ENCODE results near the gene HOXC4.
"Not testable (repeated sequence)": the region's sequence is repeated elsewhere in the genome, so short reads cannot be mapped to it uniquely, and the experiment has no call there.

Gene HOXC4

DNA sequence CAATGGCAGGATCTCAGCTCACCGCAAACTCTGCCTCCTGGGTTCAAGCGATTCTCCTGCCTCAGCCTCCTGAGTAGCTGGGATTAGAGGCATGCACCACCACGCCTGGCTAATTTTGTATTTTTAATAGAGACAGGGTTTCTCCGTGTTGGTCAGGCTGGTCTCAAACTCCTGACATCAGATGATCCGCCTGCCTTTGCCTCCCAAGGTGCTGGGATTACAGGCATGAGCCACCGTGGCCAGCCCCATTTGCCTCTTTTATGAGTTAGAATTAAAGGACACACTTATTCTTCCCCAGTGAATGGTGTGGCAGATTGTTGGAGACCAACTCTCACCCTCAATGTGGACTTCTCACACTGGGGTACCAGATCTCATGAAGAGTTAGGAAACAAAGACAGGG, 11.6 kb upstream of the HOXC4 start:
- not testable (repeated sequence) for DNase-seq

DNA sequence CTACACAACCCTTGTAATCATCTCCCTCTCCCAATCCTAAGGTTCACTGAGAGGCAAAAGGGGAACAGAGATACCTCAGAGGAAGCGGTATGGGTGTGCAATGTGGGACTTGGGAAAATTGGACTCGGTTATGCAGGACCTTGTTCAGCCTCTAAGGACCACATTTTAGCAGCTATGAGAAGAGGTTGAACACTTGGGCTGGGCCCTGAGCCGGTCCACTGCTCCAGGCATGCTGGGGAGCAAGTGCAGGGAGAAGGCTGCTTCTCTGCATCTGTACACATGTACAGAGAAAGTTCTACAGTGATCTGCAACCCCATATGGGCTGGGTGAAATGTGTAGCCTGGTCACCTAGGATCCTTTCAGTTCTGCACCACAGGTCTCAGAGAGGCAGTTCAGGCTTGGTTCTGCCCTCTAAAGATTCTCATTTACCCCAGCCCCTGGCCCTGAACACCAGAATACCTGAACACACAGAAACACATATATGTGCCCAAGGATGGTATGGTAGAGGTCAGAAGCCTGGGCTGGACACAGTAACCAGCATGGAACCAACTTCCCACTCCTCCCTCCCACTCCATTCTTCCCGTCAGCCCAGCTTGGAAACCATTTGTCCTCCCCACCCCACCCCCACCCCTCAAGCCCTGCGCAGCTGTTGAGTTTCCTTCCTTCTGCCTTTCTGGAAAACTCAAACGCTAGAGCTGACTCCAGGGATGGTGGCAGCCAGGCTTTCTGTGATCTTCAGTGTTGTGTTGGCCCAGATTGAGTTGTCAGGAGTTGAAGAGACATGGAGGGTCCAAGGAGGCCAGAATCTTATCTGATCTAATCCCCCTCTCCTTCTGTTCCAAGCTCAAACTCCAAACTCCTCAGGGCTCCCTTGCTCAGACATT, 10.4 kb upstream of the HOXC4 start:
- no peak for DNase-seq

DNA sequence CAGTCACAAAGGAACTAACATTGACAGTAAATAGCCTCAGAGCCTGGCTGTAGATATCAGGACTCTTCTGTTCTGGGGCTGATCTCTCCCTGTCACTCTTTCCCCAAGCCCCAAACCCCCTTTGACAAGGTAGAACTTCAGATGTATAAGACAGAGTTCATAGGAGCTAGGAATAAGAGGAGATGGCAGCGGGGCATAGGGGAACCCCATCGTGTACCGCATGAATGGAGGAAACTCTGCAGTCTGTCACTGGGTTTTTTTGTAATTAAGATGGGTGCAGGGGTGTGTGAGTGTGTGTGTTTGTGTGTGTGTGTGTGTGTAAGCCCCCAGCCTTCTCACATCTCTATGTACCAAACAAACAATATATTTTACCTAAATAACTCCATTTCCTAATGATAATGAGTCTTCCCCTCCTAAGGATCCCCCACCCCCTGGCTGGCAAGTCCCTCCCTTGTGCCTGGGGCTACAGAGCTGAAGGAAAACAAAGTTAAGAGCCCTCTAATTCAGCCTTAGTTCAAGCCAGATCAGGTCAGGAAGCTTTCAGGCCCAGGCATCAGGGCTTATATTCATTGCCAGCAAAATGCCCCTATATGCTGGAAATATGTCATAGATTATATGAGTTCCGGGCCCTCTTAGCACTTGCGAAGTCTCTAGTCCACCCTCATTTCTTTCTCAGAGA, 9.1 kb upstream of the HOXC4 start:
- DNase-seq = no peak

DNA sequence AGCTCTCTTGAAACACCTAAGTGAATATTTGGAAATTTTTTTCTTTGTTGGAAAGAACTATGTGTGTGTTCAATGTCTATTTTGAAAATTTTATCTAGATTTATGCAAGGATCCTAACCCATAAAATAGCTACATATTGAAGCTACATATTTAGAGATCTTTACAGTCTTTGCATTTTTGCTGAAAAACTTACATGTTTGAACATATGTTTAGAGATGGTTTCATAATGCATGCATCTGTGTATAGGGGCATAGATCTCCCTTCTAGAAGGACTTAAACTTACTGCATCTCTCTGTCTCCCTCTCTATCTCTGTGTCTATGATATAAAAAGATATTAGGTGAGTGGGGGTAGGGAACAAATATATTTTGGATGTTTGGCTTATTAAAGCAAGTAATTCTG, 8.2 kb upstream of the HOXC4 start:
- DNase-seq = no peak

DNA sequence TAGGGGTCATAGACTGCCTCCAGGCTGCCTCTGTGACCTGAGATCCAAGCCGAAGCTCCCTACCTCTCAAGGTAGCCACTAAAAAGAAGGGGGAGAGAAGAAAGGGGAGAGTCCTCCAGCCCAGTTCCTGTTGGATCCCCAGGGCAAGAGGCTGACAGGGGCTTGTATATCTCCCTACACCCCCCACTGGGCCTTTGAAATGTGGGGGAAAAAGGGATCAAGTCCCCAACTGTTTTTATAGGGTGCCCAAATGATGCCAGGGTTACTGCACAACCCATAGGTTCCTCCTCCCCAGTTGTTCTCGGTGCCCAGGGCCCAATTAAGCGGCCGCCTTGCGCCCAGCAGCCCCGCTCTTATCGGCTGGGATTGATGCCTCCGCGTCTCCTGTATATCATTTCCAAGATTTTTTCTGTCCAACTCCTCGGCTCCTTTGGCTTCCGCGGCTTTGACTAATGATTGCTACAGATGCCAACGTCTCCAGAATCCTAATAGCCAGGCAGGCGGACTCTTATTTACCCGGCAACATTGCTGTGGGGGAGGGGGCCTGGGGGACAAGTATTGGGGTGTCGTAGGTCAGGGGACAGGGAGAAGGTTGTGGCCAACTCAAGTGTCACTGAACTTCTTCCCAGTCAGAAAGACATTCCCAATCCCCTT, 7.6 kb upstream of the HOXC4 start:
- no peak for DNase-seq

DNA sequence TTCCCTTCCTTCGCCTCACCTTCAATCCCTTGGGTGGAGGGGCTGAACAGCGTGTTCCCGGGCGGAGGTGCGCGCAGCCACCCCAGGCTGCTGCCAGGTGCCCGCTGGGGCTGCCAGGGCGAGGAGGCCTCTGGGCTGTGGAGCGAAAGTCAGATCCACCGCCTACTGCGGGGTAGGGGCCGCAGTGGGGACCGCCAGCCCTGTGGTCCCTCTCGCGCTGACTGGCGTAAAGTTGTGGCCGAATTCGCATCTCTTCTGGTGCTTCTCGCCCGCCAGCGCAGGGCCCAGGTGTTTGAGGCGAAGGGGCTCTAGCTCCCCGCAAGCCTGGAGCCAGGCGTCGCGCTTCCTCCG, 6.9 kb upstream of the HOXC4 start:
- DNase-seq = no peak

DNA sequence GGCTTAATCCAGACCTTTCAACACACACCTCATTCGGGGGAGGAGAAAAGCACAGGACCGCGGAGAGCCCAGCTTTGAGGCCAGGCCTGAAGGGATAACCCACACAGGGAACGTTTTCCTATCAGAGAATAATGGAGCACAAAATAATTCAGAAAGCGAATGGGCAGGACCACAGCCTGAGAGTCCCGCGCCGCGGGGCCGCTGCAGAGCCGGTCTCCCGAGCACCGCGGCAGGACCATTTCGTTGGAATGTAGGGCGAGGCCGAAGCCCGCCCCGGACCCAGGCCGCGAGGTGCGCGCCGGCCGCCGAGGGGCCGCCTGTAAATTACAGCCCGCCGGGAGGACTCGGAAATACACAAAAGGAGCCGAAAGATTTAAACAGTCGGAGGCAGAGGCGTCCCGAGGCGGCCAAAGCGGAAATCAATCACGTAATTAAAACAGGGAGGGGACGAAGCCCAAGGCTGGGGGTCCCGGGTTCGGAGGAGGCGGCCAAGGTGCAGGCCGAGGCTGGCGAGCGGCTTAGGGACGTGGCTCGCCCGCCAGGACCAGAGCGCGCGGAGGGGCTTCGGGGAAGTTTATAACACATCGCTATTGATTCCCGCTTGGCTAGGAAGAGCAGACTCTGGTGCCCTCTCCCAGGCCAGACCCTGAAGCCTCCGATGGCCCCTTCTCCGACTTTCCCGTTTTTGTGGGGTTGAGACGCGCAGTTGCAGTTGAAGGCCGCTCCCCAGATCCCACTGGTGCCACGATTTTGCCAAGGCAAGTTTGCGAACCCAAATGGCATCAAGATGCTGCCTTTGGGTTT, 6.3 kb upstream of the HOXC4 start:
- DNase-seq = no peak

DNA sequence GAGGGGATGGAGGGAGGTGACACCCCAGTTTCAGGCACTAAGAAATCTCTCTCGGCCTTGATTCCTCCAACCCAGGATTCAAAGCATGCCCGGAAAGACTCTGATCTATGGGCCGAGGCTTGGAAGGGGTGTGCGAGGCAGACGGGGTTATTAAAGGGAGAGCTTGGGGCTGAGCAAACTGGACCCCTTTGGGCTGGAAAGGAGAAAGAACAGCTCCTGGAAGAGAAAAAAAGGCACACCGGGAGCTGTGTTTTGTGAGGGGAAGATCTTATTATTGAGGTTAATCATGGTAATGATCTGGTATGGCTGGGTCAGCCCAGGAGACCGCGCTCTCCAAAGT, 5.7 kb upstream of the HOXC4 start:
- no peak for DNase-seq

DNA sequence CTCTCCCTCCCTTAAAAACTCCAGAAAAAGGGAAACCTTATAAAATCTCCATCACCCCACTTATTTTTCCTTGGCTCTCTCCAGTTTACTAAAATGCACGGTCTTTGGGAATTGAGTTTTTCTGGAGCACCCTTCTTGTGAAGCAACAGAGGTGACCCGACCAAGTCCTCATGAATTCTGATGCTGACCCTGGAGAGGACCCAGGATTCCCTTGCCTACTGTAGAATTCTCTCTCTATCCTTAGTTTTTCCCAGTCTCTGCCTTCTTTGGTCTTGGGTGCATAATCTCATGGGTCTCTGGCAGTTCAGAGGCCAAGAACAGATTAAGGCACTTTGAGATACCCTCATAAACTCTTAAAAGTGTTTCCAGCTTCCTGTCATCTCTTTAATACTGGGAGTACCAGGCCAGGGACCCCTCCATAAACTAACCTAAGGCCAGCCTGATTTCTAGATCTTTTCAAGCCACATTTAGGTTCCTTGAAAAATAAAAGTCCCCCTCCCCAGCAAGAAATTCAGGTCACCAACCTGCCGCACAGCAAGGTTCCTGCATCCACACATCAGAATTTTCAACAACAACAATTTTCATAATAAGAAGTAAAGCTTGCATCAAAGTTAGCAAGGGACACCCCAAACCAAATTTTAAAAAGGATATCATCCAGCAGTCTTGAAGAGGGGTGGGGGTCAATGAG, 5.1 kb upstream of the HOXC4 start:
- DNase-seq = no peak

DNA sequence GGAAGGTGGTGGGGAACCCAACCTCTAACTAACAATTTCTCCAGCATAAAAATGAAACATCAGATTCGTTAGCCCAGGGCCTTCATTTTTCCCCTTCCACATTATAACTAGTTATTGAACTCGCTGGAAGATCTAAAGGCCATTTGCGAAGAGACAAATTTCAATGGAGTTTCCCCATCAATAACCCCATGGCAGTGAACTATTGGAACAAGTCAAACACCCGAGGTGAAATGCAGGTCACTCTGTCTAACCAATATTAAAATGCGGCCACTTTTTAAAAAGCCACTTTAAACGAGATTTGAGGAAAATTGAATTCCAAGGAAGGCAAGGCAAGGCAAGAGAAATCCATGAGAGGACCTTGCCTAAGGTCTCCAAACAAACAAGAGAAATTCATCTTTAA, 4.5 kb upstream of the HOXC4 start:
- DNase-seq = no peak

DNA sequence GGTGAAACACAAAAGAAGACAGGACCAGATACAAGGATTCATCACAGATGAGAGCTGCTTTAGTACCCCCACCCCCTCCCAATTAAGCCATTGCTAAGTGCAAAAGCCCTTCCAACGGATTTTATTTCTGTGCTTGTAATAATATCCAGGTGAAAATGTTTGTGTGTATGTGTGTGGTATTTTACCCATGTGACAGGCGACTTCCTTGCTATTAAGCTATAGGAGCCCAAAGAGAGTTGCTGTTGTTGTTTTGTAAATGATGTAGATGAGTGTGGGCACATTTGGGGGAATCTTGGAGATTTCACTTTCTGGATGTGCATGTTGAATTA, 3.2 kb upstream of the HOXC4 start:
- DNase-seq = no peak

DNA sequence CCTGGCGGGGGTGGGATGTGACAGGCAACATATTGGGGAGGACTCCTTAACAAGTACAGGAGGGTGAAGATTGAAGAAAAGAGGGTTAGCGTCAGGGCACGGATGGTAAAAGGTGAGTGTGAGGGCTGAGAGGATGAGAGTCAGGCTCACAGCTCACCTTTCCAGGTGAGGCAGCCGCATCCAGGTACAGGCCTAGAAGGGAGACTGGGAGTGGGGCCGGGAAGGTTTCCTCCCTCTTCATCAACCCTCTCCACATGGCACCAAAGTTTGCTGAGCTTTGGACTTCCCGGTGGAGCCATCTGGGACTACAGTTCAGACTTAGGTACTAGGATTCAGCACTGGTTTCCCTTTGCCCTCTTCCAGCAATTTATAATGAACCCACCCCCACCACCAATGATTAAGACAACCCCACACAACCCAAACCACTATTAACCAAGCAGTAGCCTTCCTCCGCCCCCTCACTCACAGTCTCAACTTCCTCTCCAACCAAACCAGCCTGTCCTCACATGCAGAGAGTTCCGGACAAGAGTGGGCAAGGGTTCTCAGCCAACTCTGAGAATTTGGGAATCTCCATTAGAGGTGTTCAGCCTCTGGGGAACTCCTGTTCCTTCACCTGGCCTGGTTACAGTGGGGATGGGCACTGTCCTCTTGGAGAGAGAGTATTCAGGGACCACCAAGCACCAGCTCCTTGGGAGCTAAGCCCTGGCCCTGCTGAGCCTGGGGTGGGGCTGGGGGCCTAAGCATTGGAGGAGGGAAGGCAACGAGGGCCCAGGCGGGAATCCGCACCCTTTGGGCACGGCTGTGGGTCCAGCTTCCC, 2.4 kb upstream of the HOXC4 start:
- DNase-seq = no peak

DNA sequence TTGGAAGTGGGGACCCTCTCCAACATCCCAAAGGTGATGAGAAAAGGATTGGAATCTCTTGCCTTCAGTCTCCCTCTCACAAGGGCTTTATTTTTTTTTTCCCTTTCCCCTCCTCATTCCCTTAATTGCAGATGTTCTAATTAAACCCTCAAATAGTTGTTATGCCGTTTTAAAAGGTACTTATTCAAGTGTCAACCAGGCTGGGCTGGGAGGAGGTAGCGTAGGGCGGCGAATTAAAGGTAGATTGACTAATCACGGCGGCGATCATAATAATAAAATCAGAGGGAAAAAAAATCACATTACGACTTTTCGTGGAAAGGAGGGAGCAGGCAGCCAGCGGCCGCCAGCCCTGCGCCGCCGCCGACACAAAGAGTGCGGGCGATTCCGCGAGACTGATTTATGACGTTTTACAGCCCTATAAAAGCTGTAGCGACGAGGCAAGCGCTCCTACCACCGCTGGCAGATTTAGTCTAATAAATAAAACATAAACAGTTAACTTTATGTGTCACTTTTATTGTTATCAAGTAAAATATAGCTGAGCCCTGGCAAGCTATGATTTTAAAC, 1.7 kb upstream of the HOXC4 start:
- no peak for DNase-seq

DNA sequence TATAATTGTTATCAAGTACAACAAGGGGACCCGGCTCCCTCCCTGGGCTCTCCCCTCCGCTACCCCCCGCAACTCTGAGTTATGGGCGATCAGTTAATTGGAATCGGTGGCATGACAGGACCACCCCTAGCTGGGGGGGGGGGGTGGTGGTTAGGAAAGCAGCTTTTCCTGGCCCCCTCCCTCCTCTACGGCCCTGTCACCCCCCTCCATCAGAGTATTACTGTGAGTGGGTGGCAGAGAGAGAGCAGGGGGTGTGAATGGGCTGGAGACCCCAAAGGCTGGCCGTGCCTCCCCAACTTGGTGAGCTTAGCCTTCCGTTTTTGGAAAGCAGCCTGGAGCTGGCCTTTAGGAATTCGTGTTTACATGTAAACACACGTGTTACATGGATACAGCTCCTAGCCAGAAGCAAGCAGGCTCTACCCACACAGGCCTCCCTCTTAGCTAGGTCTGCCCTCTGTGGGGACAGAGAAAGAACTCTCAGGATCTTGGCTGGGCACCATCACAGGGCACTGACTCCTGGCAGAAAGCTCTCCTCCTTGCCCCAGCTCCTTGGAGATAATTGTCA, 1.1 kb upstream of the HOXC4 start:
- no peak for DNase-seq

DNA sequence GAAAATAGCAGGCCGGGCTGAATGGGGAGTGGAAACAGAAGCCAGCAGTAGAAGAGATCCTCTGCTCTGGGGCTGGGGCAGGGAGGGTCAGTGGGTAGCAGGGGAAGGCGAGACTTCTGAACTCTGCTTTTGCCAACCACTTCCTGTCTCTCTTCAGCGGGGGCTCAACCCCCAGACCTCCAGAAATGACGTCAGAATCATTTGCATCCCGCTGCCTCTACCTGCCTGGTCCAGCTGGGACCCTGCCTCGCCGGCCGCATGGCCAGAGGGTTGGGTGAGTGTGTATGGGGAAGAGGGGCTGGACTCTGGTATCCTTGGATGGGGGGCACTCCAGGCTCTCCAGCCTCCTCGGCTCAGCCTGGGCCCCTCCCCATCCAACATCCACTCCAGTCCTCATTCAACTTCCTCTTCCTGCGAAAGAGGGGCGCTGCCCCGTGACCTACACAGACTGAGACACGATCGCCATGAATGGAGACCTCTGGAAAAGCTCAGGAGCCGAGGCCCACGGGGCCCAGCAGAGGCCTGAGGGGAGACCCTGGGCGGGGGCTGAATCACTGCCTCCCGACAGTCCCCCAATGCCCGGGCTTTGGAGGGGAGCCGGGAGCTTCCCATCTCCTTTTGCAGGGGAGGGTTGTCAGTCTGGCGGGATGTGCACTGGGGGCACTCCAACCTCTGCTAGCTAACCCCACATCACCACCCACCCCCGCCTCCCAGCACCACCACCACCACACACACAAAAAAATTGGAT, 458 bp upstream of the HOXC4 start:
- no peak for DNase-seq

DNA sequence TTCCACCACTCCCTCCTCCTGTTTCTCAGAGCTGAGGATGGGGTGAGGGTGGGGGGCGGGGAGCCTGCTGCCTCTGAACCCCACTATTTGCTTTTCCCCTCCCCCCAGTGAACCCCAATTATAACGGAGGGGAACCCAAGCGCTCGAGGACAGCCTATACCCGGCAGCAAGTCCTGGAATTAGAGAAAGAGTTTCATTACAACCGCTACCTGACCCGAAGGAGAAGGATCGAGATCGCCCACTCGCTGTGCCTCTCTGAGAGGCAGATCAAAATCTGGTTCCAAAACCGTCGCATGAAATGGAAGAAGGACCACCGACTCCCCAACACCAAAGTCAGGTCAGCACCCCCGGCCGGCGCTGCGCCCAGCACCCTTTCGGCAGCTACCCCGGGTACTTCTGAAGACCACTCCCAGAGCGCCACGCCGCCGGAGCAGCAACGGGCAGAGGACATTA, 1.1 kb downstream of the HOXC4 start:
- DNase-seq = no peak

DNA sequence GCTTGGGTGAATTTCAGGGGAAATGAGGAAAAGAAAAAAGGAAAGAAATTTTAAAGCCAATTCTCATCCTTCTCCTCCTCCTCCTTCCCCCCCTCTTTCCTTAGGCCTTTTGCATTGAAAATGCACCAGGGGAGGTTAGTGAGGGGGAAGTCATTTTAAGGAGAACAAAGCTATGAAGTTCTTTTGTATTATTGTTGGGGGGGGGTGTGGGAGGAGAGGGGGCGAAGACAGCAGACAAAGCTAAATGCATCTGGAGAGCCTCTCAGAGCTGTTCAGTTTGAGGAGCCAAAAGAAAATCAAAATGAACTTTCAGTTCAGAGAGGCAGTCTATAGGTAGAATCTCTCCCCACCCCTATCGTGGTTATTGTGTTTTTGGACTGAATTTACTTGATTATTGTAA, 1.9 kb downstream of the HOXC4 start:
- no peak for DNase-seq

DNA sequence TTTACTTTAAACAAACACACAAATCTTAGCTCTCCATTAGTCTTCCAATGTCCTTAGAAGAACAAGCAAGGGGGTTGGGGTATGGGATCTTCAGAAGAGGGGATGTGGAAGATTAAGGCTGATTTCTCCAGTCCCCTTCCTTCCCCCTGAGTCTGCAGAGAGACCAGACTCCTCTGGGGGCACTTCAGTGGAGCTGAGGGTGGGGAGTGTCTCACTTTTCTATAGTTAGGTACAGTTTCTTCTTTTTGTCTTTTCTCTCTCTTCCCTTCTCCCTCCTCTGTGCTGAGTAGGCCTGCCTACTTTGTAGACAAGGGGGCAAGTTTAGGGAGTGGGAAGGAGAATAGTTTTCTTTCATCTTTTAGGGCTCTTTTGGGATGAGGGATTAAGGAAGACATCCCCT, 2.5 kb downstream of the HOXC4 start:
- no peak for DNase-seq

DNA sequence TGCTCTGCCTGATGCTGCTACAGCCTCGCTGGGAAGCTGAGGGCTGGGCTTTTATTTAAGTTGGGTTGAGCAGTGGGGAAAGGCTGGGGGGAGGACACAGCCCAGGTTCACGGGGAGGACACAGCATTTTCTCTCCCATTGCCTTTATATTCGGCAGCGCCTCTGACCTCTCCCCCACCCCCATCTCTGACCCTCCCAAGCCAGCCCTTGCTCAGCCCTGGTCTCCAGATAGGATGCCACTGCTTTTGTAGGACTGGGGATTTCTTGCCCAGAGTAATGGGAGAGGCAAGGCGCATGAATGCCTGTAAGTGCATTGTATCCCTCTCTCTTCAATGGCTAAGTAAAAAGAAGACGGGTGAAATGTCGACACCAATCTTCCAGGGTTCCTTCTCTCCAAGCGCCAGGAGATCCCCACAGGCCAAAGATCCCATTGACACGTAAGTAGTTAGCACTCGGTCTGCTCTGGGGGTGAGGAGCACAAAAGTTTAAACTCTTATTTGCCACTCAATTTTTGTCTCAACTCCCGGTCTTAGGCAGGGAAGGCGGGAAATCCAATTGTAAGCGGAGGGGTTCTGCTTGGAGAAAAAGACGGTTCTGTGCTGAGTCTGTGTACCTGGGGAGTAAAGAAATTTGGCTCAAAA, 4.6 kb downstream of the HOXC4 start:
- DNase-seq = no peak

DNA sequence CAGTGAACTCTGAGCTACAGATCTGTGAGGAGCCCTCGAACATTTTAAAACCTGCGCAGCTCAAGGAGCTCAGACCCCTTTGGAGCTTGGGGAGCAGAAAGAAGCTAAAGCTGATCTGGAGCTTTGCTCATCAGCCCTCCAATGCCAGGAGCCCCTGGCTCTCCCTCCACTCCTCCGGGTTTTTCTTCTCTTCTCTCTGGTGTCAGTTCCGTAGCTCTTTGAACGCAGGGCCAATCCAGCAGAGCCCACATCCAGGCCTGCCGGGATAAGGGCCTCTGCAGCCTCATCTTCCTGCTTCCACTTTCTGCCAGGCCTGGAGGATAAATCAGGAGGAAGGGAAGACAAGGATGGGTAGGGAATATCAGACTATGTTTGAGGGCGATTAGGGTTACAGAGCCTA, 6.0 kb downstream of the HOXC4 start:
- no peak for DNase-seq

All from NCI-H2171 (cell line).